Fibroblast of lung (primary cell): ENCODE measurements around the gene ERV3-1. TPM values are rescaled to one million over a fixed set of nuclear protein-coding genes. Genes with fewer than 3 reads are reported as not detected.

ENCODE experiments used
- DNase-seq, 2 donors: peaks; one replicate each; pipeline versions ENCODE4 v3.0.0 to v3.0.0-alpha.2; 2010; ENCODE audit warnings: low read depth in 2 of 2
- H2AFZ ChIP-seq: 2 replicates; pipeline ENCODE4 v1.5.1; 2012; ENCODE audit warnings: low read length, control low read depth, inconsistent platforms
- H3K27ac ChIP-seq: 2 replicates; pipeline ENCODE4 v1.5.1; 2011; ENCODE audit warnings: low read length, control low read depth; ENCODE audit not compliant: insufficient read depth
- H3K27me3 ChIP-seq: 2 replicates; pipeline ENCODE4 v1.5.1; 2011; ENCODE audit warnings: mild to moderate bottlenecking, low read length; ENCODE audit not compliant: control insufficient read depth, insufficient read depth
- H3K36me3 ChIP-seq: 2 replicates; pipeline ENCODE4 v1.5.1; 2011; ENCODE audit warnings: low read length; ENCODE audit not compliant: control insufficient read depth, insufficient read depth
- H3K4me1 ChIP-seq: 2 replicates; pipeline ENCODE4 v1.5.1; 2011; ENCODE audit warnings: low read length; ENCODE audit not compliant: control insufficient read depth, insufficient read depth; ENCODE audit errors: extremely low read depth
- H3K4me2 ChIP-seq: 2 replicates; pipeline ENCODE4 v1.5.1; 2011; ENCODE audit warnings: low read length, control low read depth; ENCODE audit not compliant: insufficient read depth; ENCODE audit errors: extremely low read depth
- H3K4me3 ChIP-seq, 4 experiments: fragments of 200-600 bp in 1 of 4; sonication (generic) in 1 of 4; replicated peaks in 1 of 4; 2 replicates each; pipeline ENCODE4 v1.5.1; 2011 to 2016; ENCODE audit warnings: low read length in 4 of 4, low read depth in 3 of 4, mild to moderate bottlenecking in 3 of 4, control low read depth in 2 of 4, inconsistent platforms in 1 of 4, mixed read lengths in 1 of 4; ENCODE audit not compliant: insufficient read depth in 1 of 4; ENCODE audit errors: control extremely low read depth in 1 of 4
- H3K79me2 ChIP-seq: 2 replicates; pipeline ENCODE4 v1.5.1; 2012; ENCODE audit warnings: mild to moderate bottlenecking, low read length, inconsistent platforms; ENCODE audit not compliant: control insufficient read depth, insufficient read depth
- H3K9ac ChIP-seq: 2 replicates; pipeline ENCODE4 v1.5.1; 2011; ENCODE audit warnings: mild to moderate bottlenecking, low read length, control low read depth; ENCODE audit not compliant: insufficient read depth
- H3K9me3 ChIP-seq: 2 replicates; pipeline ENCODE4 v1.5.1; 2012; ENCODE audit warnings: low read depth, low read length; ENCODE audit not compliant: control insufficient read depth, insufficient read depth
- H4K20me1 ChIP-seq: 2 replicates; pipeline ENCODE4 v1.5.1; 2011; ENCODE audit warnings: low read length; ENCODE audit not compliant: control insufficient read depth, insufficient read depth; ENCODE audit errors: extremely low read depth
- EZH2 ChIP-seq: IDR thresholded peaks from 2 replicates; pipeline ENCODE4 v1.5.1; 2012; ENCODE audit warnings: low read length, control low read depth, mild to moderate bottlenecking; ENCODE audit errors: missing control alignments
- polyA plus RNA-seq, 2 donors: library from polyadenylated mRNA; depleted of rRNA in 1 of 2; stranded (reverse) in 1 of 2; unstranded in 1 of 2; fragments of >200 nt; gene quantifications; 2 replicates each; pipeline ENCODE4 v1.2.1, GENCODE V29; 2011 to 2012; ENCODE audit warnings: missing spikeins in 1 of 2
- total RNA-seq: library from RNA; depleted of rRNA; stranded (reverse); fragments of >200 nt; gene quantifications from 2 replicates; pipeline ENCODE4 v1.2.1, GENCODE V29; 2014
- TF ChIP-seq, protein P1 (sequence below), 2 donors: IDR thresholded peaks in 1 of 2; conservative IDR thresholded peaks in 1 of 2; 1 replicate in 1 of 2; 2 replicates in 1 of 2; pipeline ENCODE4 v1.5.1; 2011 to 2012; ENCODE audit warnings: low read length in 2 of 2, control low read depth in 1 of 2, inconsistent platforms in 1 of 2, low read depth in 1 of 2, mild to moderate bottlenecking in 1 of 2

Gene ERV3-1
- total and polyA plus RNA-seq, 2 donors (not counting 1 experiment from before 2014, with no cell fraction given) = 4.2 to 8.8 TPM

GRCh38 chr7:64978497-64979203 is 27.8 kb downstream of the ERV3-1 start:
- Histone ChIP-seq H4K20me1 (no peaks in the 10 kb centered on the region), H3K9me3 (no peaks in the 10 kb centered on the region), H3K79me2 (no peaks in the 10 kb centered on the region), H3K4me2 (no peak overlapping the region), H3K27ac (no peak overlapping the region), H3K9ac (no peak overlapping the region), H3K27me3 (no peaks in the 10 kb centered on the region), H3K4me3 (no peak overlapping the region), H2AFZ (no peak overlapping the region), H3K4me1 (no peaks in the 10 kb centered on the region), H3K36me3 (no peaks in the 10 kb centered on the region)
- DNase-seq = no peak
- TF ChIP-seq EZH2 = no peak
- TF ChIP-seq, protein P1, sequence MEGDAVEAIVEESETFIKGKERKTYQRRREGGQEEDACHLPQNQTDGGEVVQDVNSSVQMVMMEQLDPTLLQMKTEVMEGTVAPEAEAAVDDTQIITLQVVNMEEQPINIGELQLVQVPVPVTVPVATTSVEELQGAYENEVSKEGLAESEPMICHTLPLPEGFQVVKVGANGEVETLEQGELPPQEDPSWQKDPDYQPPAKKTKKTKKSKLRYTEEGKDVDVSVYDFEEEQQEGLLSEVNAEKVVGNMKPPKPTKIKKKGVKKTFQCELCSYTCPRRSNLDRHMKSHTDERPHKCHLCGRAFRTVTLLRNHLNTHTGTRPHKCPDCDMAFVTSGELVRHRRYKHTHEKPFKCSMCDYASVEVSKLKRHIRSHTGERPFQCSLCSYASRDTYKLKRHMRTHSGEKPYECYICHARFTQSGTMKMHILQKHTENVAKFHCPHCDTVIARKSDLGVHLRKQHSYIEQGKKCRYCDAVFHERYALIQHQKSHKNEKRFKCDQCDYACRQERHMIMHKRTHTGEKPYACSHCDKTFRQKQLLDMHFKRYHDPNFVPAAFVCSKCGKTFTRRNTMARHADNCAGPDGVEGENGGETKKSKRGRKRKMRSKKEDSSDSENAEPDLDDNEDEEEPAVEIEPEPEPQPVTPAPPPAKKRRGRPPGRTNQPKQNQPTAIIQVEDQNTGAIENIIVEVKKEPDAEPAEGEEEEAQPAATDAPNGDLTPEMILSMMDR (conservative IDR thresholded peaks at IDR 0.05 in 1 of 2, IDR thresholded peaks at IDR 0.05 in 1 of 2; ENCODE audit: low read depth in 1 of 2, low read length in 2 of 2) = no peak

DNA sequence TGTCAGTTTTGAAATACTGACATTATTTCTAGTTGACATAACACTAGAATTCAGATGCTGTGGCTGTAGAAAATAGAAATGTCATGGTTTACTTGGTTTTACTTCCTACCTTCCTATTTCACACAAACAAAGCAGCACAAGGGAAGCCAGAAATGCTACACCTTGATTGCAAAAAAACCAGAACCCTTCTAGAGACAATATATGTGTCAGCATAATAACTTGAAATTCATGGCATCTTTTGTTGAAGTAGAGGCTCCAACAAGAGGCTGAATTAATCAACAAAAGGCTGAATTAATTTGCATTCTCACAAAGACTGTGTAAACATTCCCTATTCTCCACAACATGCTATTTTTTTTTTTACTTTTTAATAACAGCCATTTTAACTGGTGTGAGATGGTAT is 40.9 kb downstream of the ERV3-1 start:
- no peak for TF ChIP-seq EZH2
- TF ChIP-seq, protein P1 (conservative IDR thresholded peaks at IDR 0.05 in 1 of 2, IDR thresholded peaks at IDR 0.05 in 1 of 2; ENCODE audit: low read depth in 1 of 2, low read length in 2 of 2) = no peak

DNA sequence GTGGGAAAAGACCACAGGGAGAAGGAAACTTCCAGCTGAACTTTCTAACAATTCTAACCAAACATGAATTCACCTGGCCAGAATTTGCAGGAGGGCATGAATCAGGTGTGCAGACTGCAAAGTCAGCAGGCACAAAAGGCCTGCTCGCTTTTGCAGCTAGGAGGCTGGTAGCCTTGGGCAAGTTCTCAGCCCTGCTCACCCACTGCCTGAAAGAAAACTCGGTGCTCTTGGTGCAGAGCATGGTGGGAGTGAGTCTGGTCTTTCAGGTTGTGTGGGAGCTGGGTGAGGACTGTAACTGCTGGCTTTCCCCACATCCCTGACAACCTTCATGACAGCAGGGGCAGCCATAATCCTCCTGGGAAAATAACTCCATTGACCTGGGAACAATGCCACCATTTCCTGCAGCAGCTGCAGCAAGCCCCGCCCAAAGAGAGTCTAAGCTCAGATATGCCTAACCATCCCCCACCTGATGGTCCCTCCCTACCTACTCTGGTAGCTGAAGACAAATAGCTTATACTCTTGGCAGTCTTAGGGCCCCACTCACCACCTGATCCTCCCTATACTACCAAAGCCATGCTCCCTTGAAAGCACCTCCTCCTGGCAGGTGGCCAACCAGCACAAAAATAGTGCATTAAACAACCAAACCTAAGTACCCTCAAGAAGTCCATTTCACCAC is 47.3 kb downstream of the ERV3-1 start:
- no peak for TF ChIP-seq EZH2
- TF ChIP-seq, protein P1 (conservative IDR thresholded peaks at IDR 0.05 in 1 of 2, IDR thresholded peaks at IDR 0.05 in 1 of 2; ENCODE audit: low read depth in 1 of 2, low read length in 2 of 2) = no peak
- Histone ChIP-seq H3K79me2 (no peaks in the 10 kb centered on the region), H3K27me3 (no peaks in the 10 kb centered on the region), H2AFZ (no peak overlapping the region), H4K20me1 (no peaks in the 10 kb centered on the region), H3K9me3 (no peaks in the 10 kb centered on the region), H3K4me2 (no peak overlapping the region), H3K27ac (no peak overlapping the region), H3K9ac (no peak overlapping the region), H3K4me1 (no peaks in the 10 kb centered on the region), H3K36me3 (no peaks in the 10 kb centered on the region), H3K4me3 (no peak overlapping the region)
- DNase-seq = no peak

More for the DNA sequence above, 40.9 kb downstream of the ERV3-1 start:
- H3K79me2 ChIP-seq = no peaks in the 10 kb centered on the region
- no peaks in the 10 kb centered on the region for H3K36me3 ChIP-seq
- no peak overlapping the region for H3K4me3 ChIP-seq
- H3K27ac ChIP-seq = no peak overlapping the region
- H3K4me1 ChIP-seq = no peaks in the 10 kb centered on the region
- no peak overlapping the region for H2AFZ ChIP-seq
- no peaks in the 10 kb centered on the region for H3K9me3 ChIP-seq
- no peak overlapping the region for H3K4me2 ChIP-seq
- no peak for DNase-seq
- H3K9ac ChIP-seq = no peak overlapping the region
- no peaks in the 10 kb centered on the region for H4K20me1 ChIP-seq
- no peaks in the 10 kb centered on the region for H3K27me3 ChIP-seq
